GM12875 (cell line): ENCODE data around the gene PRKCQ.
"Not testable (repeated sequence)": the region's sequence is repeated elsewhere in the genome, so short reads cannot be mapped to it uniquely, and the experiment has no call there.

Experiments
- H3K4me3 ChIP-seq: one replicate; pipeline ENCODE4 v1.5.1; 2011; ENCODE audit warnings: low read depth, low read length, control low read depth
- TF ChIP-seq, protein P1 (sequence below): IDR thresholded peaks from 2 replicates; pipeline ENCODE4 v1.5.1; 2011; ENCODE audit warnings: low read depth, mild to moderate bottlenecking, control low read depth, inconsistent platforms, low read length, moderate library complexity, borderline replicate concordance; ENCODE audit not compliant: insufficient read depth

PRKCQ gene

DNA sequence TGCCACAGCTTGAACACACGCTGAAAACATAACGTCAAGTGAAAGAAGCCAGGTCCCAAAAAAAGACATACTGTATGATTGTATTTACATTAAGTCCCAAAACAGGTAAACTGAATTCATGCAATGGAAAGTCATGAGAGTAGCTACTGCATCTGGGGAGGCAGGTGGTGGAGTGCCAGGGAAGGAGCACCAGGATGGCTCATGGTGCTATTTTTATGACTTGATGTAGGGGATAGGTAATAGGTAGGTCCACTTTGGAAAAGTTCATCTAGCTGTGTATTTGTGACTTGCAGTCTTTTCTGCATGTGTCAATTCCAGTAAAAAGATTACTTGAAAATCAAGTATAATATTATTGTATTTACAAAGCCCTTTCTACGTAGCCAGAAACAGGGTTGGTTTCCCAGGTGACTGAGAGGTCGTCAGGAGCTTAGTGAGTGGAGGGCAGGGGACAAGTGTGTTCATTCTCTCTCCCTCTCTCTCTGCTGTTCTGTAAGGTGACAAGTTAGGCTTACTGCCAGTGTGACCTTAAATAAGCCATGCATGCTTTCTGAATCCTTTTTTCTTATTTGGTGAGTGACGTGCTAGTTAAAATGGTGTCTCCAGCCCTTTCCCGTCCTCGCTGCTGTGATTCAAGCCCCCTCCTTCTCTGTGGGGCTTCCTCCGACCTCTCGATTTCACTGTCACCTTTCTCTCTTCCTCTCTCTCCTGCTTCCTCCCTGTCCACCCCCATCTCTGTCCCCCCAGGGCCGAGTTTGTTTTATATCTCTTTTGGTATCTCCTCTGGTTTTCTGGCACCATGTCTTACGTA, 9.4 kb upstream of the PRKCQ start:
- TF ChIP-seq, protein P1, sequence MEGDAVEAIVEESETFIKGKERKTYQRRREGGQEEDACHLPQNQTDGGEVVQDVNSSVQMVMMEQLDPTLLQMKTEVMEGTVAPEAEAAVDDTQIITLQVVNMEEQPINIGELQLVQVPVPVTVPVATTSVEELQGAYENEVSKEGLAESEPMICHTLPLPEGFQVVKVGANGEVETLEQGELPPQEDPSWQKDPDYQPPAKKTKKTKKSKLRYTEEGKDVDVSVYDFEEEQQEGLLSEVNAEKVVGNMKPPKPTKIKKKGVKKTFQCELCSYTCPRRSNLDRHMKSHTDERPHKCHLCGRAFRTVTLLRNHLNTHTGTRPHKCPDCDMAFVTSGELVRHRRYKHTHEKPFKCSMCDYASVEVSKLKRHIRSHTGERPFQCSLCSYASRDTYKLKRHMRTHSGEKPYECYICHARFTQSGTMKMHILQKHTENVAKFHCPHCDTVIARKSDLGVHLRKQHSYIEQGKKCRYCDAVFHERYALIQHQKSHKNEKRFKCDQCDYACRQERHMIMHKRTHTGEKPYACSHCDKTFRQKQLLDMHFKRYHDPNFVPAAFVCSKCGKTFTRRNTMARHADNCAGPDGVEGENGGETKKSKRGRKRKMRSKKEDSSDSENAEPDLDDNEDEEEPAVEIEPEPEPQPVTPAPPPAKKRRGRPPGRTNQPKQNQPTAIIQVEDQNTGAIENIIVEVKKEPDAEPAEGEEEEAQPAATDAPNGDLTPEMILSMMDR = no peak
- H3K4me3 ChIP-seq = no peak overlapping the region

DNA sequence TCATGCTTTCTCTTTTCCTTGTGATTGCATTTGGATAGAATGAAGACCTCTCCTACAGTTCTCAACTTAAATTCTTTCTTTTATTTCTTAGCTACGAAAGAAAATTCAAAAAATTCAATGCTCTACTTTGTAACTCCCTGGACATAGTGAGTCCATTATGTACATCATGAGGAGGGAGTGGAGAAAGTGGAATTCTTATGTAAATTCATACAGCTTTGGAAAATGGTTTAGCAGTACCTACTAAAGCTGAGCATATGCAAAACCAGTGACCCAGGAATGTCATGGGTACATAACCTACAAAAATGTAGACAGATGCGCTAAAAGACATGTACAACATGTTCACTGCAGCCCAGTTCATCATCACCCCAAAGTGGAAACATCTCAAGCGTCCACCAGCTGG, 8.8 kb upstream of the PRKCQ start:
- no peak overlapping the region for H3K4me3 ChIP-seq
- TF ChIP-seq, protein P1 = no peak

DNA sequence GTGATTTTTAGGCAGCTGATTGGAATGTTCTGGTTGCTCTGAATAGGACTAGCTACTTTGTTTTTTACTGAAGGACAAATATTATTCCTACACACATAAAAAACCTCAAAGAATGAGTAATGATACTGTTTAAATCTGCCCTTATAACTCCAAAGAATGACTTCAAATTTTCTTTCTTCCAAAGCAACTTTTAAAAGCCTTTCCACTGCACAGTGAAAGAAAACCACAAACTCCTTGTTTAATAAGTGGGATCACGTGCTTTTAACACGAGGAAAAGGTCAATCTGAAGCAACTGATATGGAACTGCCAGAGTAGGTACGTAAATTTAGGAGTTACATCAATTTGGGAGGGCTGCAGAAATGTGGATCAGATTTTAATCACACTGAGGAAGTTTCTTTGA, 8.0 kb upstream of the PRKCQ start:
- TF ChIP-seq, protein P1 = no peak

DNA sequence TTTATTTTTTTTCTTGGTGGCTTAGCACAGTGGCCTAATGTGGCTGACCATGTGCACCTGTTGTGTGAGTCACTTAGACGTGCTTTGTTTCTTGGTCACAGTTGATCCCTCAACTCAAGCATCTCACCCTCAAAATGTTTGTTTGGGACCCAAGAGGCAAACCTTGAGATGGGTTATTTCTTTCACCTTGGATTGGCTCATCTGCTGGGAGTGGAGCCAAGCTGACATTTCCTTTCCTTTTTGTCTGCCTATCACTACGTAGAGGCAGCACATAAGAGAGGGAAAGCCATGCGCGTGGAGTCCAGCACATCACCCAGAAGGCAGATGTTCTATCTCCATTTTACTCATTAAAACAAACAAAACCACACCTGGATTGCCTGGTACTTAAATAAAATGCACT, 6.4 kb upstream of the PRKCQ start:
- no peak overlapping the region for H3K4me3 ChIP-seq
- TF ChIP-seq, protein P1 = no peak

More for the DNA sequence above, 8.0 kb upstream of the PRKCQ start:
- no peak overlapping the region for H3K4me3 ChIP-seq

DNA sequence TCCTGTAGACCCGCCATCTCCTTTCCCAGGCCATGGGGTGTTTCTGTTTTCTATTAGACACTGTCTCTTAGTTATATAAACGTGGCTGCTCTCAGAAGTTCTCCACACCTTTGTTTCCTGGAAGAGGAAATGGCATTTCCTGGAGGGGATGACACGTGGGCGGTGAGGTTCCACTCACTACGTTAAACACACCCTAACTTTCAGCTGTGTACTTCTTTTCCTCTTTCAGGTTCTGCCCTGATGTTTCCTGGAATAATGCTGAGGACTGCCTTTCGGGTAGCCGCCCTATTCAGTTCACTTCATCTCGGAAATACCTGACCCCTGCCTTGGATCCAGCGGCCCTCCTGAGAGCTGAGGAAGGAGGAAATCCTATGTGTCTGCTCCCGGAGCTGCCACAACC, 3.4 kb upstream of the PRKCQ start:
- TF ChIP-seq, protein P1 = no peak

DNA sequence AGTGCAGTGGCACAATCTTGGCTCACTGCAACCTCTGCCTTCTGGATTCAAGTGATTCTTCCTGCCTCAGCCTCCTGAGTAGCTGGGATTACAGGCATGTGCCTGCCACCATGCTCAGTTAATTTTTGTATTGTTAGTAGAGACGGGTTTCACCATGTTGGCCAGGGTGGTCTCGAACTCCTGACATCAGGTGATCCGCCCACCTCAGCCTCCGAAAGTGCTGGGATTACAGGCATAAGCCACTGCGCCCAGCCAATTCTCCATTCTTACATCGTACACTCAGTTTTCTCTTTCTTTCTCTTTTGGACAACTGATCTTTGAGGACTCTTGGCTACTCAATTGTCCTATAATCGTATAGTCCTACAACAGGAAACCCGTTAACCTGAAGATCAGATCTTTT, 2.8 kb upstream of the PRKCQ start:
- H3K4me3 ChIP-seq = not testable (repeated sequence)

More for the DNA sequence above, 3.4 kb upstream of the PRKCQ start:
- no peak overlapping the region for H3K4me3 ChIP-seq

DNA sequence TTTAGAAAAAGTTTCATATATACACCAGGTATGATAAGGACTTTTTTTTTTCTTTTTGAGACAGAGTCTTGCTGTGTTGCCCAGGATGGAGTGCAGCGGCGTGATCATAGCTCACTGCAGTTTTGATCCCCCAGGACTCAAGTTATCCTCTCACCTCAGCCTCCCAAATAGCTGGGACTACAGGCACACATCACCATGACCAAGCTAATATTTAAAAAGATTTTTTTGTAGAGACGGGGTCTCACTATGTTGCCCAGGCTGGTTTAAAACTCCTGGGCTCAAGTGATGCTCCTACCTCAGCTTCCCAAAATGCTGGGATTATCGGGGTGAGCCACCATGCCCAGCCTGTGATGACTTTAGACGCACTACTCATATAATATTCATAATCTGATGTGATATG, 2.2 kb upstream of the PRKCQ start:
- TF ChIP-seq, protein P1 = no peak
- no peak overlapping the region for H3K4me3 ChIP-seq
